Lung microvascular endothelial cell (primary cell): ENCODE results near the gene MUC12. TPM values are rescaled to one million over a fixed set of nuclear protein-coding genes. Genes with fewer than 3 reads are reported as not detected.
"Not testable (repeated sequence)": the region's sequence is repeated elsewhere in the genome, so short reads cannot be mapped to it uniquely, and the experiment has no call there.

Source experiments
- DNase-seq, 2 donors: peaks; one replicate each; pipeline versions ENCODE4 v3.0.0 to v3.0.0-alpha.2; 2010; ENCODE audit warnings: low read depth in 2 of 2
- total RNA-seq: library from RNA; depleted of rRNA; stranded (reverse); fragments of >200 nt; gene quantifications from 2 replicates; pipeline ENCODE4 v1.2.1, GENCODE V29; 2014

MUC12 gene
- total RNA-seq, 1 donor from 2014 or later = not detected

DNA sequence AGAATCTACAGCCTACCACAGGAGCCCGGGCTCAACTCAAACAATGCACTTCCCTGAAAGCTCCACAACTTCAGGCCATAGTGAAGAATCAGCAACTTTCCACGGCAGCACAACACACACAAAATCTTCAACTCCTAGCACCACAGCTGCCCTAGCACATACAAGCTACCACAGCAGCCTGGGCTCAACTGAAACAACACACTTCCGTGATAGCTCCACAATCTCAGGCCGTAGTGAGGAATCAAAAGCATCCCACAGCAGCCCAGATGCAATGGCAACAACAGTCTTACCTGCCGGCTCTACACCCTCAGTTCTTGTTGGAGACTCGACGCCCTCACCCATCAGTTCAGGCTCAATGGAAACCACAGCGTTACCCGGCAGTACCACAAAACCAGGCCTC lies 22.3 kb downstream of the MUC12 start:
- no peak for DNase-seq

GRCh38 chr7:100992280-100992679 lies 22.9 kb downstream of the MUC12 start:
- DNase-seq = not testable (repeated sequence)

DNA sequence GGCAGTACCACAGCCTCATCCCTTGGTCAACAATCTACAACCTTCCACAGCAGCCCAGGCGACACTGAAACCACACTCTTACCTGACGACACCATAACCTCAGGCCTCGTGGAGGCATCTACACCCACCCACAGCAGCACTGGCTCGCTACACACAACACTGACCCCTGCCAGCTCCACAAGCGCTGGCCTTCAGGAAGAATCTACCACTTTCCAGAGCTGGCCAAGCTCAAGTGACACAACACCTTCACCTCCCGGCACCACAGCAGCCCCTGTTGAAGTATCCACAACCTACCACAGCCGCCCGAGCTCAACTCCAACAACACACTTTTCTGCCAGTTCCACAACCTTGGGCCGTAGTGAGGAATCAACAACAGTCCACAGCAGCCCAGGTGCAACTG lies 25.3 kb downstream of the MUC12 start:
- not testable (repeated sequence) for DNase-seq

- DNase-seq = not testable (repeated sequence)
Observed at GRCh38 chr7:100998530-100998929, 29.2 kb downstream of the MUC12 start.

GRCh38 chr7:100999334-100999733 lies 30.0 kb downstream of the MUC12 start:
- not testable (repeated sequence) for DNase-seq

DNA sequence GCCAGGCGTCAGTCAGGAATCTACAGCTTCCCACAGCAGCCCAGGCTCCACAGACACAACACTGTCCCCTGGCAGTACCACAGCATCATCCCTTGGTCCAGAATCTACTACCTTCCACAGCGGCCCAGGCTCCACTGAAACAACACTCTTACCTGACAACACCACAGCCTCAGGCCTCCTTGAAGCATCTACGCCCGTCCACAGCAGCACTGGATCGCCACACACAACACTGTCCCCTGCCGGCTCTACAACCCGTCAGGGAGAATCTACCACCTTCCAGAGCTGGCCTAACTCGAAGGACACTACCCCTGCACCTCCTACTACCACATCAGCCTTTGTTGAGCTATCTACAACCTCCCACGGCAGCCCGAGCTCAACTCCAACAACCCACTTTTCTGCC lies 30.7 kb downstream of the MUC12 start:
- DNase-seq = not testable (repeated sequence)

- DNase-seq = not testable (repeated sequence)
Observed at GRCh38 chr7:101002333-101002732, 33.0 kb downstream of the MUC12 start.

DNA sequence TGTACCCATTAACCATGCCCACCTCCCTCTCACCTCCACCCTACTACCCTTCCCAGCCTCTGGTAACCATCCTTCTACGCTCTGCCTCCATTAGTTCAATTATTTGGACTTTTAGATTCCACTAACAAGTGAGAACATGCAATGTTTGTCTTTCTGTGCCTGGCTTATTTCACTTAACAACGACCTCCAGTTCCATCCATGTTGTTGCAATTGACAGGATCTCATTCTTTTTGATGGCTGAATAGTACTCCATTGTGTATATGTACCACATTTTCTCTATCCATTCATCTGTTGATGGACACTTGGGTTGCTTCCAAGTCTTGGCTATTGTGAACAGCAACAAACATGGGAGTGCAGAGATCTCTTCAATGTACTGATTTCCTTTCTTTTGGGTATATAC lies 38.0 kb downstream of the MUC12 start:
- not testable (repeated sequence) for DNase-seq

GRCh38 chr7:101009629-101010028 lies 40.3 kb downstream of the MUC12 start:
- no peak for DNase-seq

DNA sequence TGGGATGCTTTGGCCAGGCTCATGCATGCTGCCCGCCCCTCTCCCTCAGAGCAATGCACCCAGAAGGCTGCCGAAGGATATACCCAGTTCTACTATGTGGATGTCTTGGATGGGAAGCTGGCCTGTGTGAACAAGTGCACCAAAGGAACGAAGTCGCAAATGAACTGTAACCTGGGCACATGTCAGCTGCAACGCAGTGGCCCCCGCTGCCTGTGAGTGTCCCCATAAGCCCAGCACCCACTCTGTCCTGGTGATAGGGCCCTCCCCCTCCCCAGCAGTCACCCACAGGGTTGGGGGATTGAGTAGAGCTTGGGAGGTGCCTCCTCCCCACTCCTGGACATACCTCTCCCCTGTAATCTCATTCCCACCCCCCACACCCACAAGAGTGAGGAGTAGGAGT lies 43.6 kb downstream of the MUC12 start:
- no peak for DNase-seq

GRCh38 chr7:101015626-101016025 lies 46.3 kb downstream of the MUC12 start:
- no peak for DNase-seq

GRCh38 chr7:101017064-101017777 lies 47.9 kb downstream of the MUC12 start:
- peak; percentile 16 to 76 for DNase-seq

- no peak for DNase-seq
Observed at GRCh38 chr7:101018271-101019167, 49.2 kb downstream of the MUC12 start.

- DNase-seq = no peak
Observed at GRCh38 chr7:101020444-101020843, 51.1 kb downstream of the MUC12 start.

DNA sequence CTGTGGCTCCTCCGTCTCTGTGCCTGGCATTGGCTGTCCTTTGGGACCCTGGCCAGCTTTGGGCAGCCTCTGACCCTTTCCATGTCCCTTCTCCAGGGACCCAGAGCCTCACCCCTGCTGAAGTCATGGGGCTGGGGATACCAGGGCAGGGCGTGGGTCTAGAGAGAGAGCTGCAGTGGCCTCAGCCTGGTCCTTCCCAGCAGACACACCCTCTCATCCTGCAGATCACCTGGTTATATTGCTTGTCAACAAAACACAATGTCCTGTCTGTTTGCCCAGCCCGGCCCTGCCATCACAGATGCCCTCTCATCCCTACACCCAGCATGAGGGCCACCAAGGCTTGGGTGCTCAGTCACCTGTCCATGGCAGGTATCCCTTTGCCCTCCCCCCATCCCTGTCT lies 52.3 kb downstream of the MUC12 start:
- DNase-seq = no peak

DNA sequence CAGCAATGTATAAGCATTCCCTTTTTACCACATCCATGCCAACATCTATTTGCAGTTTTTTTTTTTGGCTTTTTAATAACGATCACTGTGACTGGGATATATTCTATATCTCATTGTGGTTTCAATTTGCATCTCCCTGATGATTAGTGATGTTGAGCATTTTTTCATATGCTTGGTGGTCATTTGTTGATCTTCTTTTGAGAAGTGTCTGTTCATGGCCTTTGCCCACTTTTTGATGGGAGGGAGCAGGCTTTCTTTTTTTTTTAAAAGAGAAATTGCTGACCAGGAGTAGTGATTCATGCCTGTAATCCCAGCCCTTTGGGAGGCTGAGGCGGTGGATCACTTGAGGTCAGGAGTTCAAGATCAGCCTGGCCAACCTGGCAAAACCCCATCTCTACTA lies 54.5 kb downstream of the MUC12 start:
- no peak for DNase-seq

DNA sequence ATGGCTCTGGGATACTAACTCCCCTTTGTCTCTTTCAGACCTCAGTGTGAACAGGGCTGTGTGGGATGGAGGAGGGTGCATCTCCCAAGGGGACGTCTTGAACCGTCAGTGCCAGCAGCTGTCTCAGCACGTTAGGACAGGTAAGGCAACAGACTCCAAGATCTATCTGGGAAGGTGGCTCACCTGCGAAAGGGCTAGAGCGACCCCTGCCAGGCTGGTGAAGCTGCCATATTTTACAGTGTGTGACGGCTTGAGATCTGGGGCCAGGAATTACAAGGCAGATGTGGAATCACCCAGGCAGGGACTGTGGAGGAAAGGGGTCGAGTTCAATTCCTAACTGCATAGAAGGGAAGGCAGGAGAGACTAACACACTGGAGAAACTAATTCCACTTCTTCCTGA lies 61.7 kb downstream of the MUC12 start:
- no peak for DNase-seq

DNA sequence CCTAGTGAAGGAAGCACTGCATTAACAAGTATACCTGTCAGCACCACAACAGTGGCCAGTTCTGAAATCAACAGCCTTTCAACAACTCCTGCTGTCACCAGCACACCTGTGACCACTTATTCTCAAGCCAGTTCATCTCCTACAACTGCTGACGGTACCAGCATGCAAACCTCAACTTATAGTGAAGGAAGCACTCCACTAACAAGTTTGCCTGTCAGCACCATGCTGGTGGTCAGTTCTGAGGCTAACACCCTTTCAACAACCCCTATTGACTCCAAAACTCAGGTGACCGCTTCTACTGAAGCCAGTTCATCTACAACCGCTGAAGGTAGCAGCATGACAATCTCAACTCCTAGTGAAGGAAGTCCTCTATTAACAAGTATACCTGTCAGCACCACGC lies 66.6 kb downstream of the MUC12 start:
- DNase-seq = no peak

DNA sequence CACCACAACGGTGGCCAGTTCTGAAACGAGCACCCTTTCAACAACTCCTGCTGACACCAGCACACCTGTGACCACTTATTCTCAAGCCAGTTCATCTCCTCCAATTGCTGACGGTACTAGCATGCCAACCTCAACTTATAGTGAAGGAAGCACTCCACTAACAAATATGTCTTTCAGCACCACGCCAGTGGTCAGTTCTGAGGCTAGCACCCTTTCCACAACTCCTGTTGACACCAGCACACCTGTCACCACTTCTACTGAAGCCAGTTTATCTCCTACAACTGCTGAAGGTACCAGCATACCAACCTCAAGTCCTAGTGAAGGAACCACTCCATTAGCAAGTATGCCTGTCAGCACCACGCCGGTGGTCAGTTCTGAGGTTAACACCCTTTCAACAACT lies 71.9 kb downstream of the MUC12 start:
- DNase-seq = not testable (repeated sequence)

DNA sequence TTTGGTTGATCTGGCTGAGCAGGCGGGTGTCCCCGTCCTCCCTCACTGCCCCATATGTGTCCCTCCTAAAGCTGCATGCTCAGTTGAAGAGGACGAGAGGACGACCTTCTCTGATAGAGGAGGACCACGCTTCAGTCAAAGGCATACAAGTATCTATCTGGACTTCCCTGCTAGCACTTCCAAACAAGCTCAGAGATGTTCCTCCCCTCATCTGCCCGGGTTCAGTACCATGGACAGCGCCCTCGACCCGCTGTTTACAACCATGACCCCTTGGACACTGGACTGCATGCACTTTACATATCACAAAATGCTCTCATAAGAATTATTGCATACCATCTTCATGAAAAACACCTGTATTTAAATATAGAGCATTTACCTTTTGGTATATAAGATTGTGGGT lies 89.0 kb downstream of the MUC12 start:
- peak; percentile 67 to 73 for DNase-seq

DNA sequence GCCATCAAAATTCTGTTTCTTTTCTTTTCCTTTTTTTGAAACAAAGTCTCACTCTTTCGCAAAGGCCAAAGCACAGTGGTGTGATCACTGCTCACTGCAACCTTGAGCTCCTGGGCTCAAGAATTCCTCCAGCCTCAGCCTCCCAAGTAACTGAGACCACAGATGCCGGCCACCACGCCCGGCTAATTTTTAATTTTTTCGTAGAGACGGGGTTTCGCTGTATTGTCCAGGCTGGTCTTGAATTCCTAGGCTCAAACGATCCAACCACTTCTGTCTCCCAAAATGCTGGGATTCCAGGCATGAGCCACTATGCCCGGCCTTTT lies 90.2 kb downstream of the MUC12 start:
- no peak for DNase-seq

GRCh38 chr7:101060992-101061391 lies 91.6 kb downstream of the MUC12 start:
- DNase-seq = no peak

GRCh38 chr7:101064176-101064550 lies 94.8 kb downstream of the MUC12 start:
- not testable (repeated sequence) for DNase-seq
